ENCODE measurements around the gene AGER. TPM values are rescaled to one million over a fixed set of nuclear protein-coding genes. Genes with fewer than 3 reads are reported as not detected.

Gene AGER
- total and polyA plus RNA-seq, 9 of the 15 experiments (the other 6 are each of a cell fraction or from before 2014, with no cell fraction given): 1.2 to 11.5 (median 4.1) TPM

GRCh38 chr6:32131439-32131948, 52.6 kb downstream of the AGER start (continued):
- TF ChIP-seq GABPA (tag; conservative IDR thresholded peaks at IDR 0.05; ENCODE audit: low read depth): no peak
- TF ChIP-seq TEAD4 (IDR thresholded peaks at IDR 0.05; ENCODE audit: low read length): peak; percentile 99
- TF ChIP-seq TEAD4 (CRISPR knock-in tag; IDR thresholded peaks at IDR 0.05; ENCODE audit: borderline replicate concordance): no peak
- no peak for TF ChIP-seq MAFG (tag; conservative IDR thresholded peaks at IDR 0.05)
- no peak for TF ChIP-seq ATF6 (CRISPR knock-in tag; IDR thresholded peaks at IDR 0.05)
- no peak for TF ChIP-seq HNRNPH1 (optimal IDR thresholded peaks at IDR 0.05; ENCODE audit: low read depth, low read length)
- TF ChIP-seq TOE1 (IDR thresholded peaks at IDR 0.05; ENCODE audit: borderline replicate concordance): peak; percentile 45; the same call in 1 of the 2 replicates
- no peak for TF ChIP-seq TOE1 (CRISPR knock-in tag; IDR thresholded peaks at IDR 0.05; ENCODE audit: borderline replicate concordance, low read depth)
- no peak for TF ChIP-seq ARID3B (CRISPR knock-in tag; IDR thresholded peaks at IDR 0.05; ENCODE audit: borderline replicate concordance)
- TF ChIP-seq CGGBP1 (CRISPR knock-in tag; IDR thresholded peaks at IDR 0.05): no peak
- no peak for TF ChIP-seq TCF7L2 (IDR thresholded peaks at IDR 0.05; ENCODE audit: low read depth, low read length)
- no peak; the same call in 1 of the 2 replicates for TF ChIP-seq MYBL2 (IDR thresholded peaks at IDR 0.05; ENCODE audit: low read depth)
- TF ChIP-seq MYBL2 (CRISPR knock-in tag; IDR thresholded peaks at IDR 0.05; ENCODE audit: borderline replicate concordance): no peak
- no peak for TF ChIP-seq IRF9 (tag; IDR thresholded peaks at IDR 0.05)
- no peak for TF ChIP-seq DDX20 (tag; IDR thresholded peaks at IDR 0.05; ENCODE audit: low read depth)
- peak; percentile 98 for TF ChIP-seq STAT5A (IDR thresholded peaks at IDR 0.05; ENCODE audit: borderline replicate concordance, low read length)
- no peak for TF ChIP-seq USF2 (CRISPR knock-in tag; IDR thresholded peaks at IDR 0.05)
- peak; percentile 40; the same call in 1 of the 2 replicates for TF ChIP-seq RAD51 (IDR thresholded peaks at IDR 0.05; ENCODE audit: borderline replicate concordance, low read depth)
- no peak for TF ChIP-seq SRF (CRISPR knock-in tag; IDR thresholded peaks at IDR 0.05)
- no peak for TF ChIP-seq SRSF3 (IDR thresholded peaks at IDR 0.05; ENCODE audit: insufficient read depth, low read length)
- TF ChIP-seq NCOA6 (IDR thresholded peaks at IDR 0.05): no peak
- no peak for TF ChIP-seq NR2F6 (CRISPR knock-in tag; IDR thresholded peaks at IDR 0.05)
- TF ChIP-seq ARHGAP35 (IDR thresholded peaks at IDR 0.05; ENCODE audit: partially characterized antibody): no peak
